ENCODE data around the gene KCNMA1. TPM values are rescaled to one million over a fixed set of nuclear protein-coding genes. Genes with fewer than 3 reads are reported as not detected.
"Not testable (repeated sequence)": the region's sequence is repeated elsewhere in the genome, so short reads cannot be mapped to it uniquely, and the experiment has no call there.

The KCNMA1 gene
- total RNA-seq, 2 donors from 2014 or later, result 29.1 to 37.9 TPM

- Histone ChIP-seq H3K27ac (no peak overlapping the region), H3K27me3 (replicated peaks; ENCODE audit: insufficient read depth) (no peaks in the 10 kb centered on the region), H3K4me1 (replicated peaks) (no peaks in the 10 kb centered on the region), H3K9me3 (no peaks in the 10 kb centered on the region), H3K36me3 (no peaks in the 10 kb centered on the region), H3K4me3 (no peak overlapping the region)
- intact Hi-C loops (cut with DNase I), result no loop called here
- WGBS, result 89% methylated on average over 7 of the region's 7 CpGs
- DNase-seq (ENCODE audit: low spot score), result no peak
- TF ChIP-seq POLR2AphosphoS5 (IDR thresholded peaks at IDR 0.05) (no peak), POLR2A (IDR thresholded peaks at IDR 0.05) (no peak), CTCF (IDR thresholded peaks at IDR 0.05) (no peak)
Measured at GRCh38 chr10:77413231-77413630, 224.4 kb downstream of the KCNMA1 start.

- H3K4me1 ChIP-seq (replicated peaks); H3K4me3 ChIP-seq; intact Hi-C loops (cut with DNase I); H3K9me3 ChIP-seq; H3K27me3 ChIP-seq (replicated peaks; ENCODE audit: insufficient read depth); H3K36me3 ChIP-seq; DNase-seq (ENCODE audit: low spot score); H3K27ac ChIP-seq: not testable (repeated sequence)
- 94% methylated on average over 8 of the region's 8 CpGs for WGBS
Measured at GRCh38 chr10:77412573-77413133, 225.0 kb downstream of the KCNMA1 start.

GRCh38 chr10:77411805-77412204, 225.8 kb downstream of the KCNMA1 start:
- Histone ChIP-seq H3K9me3 (no peaks in the 10 kb centered on the region), H3K27ac (no peak overlapping the region), H3K4me3 (no peak overlapping the region), H3K27me3 (replicated peaks; ENCODE audit: insufficient read depth) (no peaks in the 10 kb centered on the region), H3K36me3 (no peaks in the 10 kb centered on the region), H3K4me1 (replicated peaks) (no peaks in the 10 kb centered on the region)
- 73% methylated on average over 11 of the region's 11 CpGs for WGBS
- intact Hi-C loops (cut with DNase I), result no loop called here
- no peak for DNase-seq (ENCODE audit: low spot score)
- TF ChIP-seq POLR2AphosphoS5 (IDR thresholded peaks at IDR 0.05) (no peak), POLR2A (IDR thresholded peaks at IDR 0.05) (no peak), CTCF (IDR thresholded peaks at IDR 0.05) (no peak)

GRCh38 chr10:77410523-77410922, 227.1 kb downstream of the KCNMA1 start:
- TF ChIP-seq POLR2A (IDR thresholded peaks at IDR 0.05), result no peak
- no peak for TF ChIP-seq CTCF (IDR thresholded peaks at IDR 0.05)
- no peak for TF ChIP-seq POLR2AphosphoS5 (IDR thresholded peaks at IDR 0.05)
- intact Hi-C loops (cut with DNase I), result no loop called here
- H3K4me3 ChIP-seq, result no peak overlapping the region
- H3K4me1 ChIP-seq (replicated peaks), result no peaks in the 10 kb centered on the region
- no peaks in the 10 kb centered on the region for H3K36me3 ChIP-seq
- H3K27ac ChIP-seq, result no peak overlapping the region
- DNase-seq (ENCODE audit: low spot score), result no peak
- no peaks in the 10 kb centered on the region for H3K27me3 ChIP-seq (replicated peaks; ENCODE audit: insufficient read depth)
- H3K9me3 ChIP-seq, result no peaks in the 10 kb centered on the region
- 51% methylated on average over 9 of the region's 9 CpGs for WGBS

GRCh38 chr10:77409697-77410471, 227.7 kb downstream of the KCNMA1 start:
- Histone ChIP-seq H3K27ac (no peak overlapping the region), H3K36me3 (no peaks in the 10 kb centered on the region), H3K4me3 (no peak overlapping the region), H3K4me1 (replicated peaks) (no peaks in the 10 kb centered on the region), H3K9me3 (no peaks in the 10 kb centered on the region), H3K27me3 (replicated peaks; ENCODE audit: insufficient read depth) (no peaks in the 10 kb centered on the region)
- intact Hi-C loops (cut with DNase I), result no loop called here
- WGBS, result 32% methylated on average over 7 of the region's 7 CpGs
- no peak for TF ChIP-seq CTCF (IDR thresholded peaks at IDR 0.05)
- TF ChIP-seq POLR2AphosphoS5 (IDR thresholded peaks at IDR 0.05), result no peak
- TF ChIP-seq POLR2A (IDR thresholded peaks at IDR 0.05), result no peak
- DNase-seq (ENCODE audit: low spot score), result no peak
